NCI-H69 (cell line): Measurements from ENCODE around the gene MED13.
"Not testable (repeated sequence)": the region's sequence is repeated elsewhere in the genome, so short reads cannot be mapped to it uniquely, and the experiment has no call there.

Experiments used
- DNase-seq: peaks from one replicate; lab custom pipeline; 2025; lab: John Stamatoyannopoulos, UW

The MED13 gene

DNA sequence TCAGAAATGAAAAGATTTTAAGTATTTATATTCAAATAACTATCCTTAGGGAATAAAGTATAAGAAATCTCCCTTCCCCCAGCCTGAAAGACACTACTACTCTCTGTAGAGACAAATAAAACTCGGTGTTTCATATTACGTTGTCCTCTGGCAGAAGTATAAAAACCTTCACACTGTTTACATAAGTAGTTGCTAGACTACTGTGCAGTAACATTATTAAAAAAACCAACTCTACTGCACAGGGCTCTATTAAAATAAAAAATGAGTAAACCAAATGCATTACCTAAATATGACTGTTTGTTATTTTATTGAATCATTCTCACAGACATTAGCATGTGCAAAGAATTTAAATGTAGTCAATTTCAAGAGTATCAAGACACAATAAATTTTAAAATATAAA lies 67.4 kb downstream of the MED13 start:
- peak; percentile 6 for DNase-seq

DNA sequence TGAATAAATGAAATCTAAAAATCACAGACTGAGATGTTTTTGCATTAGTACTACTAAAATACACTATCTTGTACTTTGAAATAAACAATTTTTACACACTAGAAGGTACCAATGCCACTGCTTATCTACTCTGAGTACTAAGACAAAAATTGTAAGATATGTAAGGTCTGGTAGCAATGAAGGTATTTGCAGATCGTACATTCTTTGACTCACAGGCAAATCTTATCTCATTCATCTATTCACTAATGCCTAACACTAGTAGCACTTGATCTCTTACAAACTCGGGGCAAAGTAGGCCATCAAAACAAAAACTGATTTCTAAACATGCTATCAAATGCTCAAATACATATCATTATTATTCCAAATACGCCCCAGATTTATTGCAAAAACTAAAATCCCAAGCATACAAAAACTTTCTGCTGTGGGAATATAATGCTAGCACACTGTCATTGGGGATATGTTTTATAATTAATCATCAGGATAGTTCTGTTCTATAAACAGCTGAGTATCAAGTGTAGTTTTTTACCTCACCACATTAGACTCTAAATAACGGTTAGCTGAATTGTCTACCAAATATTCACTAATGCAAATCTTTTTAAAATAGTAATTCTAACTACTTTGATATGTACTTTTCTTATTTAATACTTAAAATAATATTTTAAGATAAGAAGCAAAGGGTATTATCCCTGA lies 68.0 kb downstream of the MED13 start:
- DNase-seq = no peak

DNA sequence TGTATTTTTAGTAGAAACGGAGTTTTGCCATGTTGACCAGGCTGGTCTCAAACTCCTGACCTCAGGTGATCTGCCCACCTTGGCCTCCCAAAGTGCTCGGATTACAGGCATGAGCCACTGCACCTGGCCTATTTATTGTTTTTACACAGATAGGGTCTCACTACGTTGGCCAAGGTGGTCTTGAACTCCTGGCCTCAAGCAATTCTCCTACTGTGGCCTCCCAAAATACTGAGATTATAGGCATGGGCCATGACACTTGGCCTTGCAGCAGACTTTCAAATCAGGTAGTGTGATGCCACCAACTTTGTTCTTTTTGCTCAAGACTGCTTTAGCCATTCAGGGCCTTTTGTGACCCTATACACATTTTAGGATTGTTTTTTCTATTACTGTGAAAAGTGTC lies 75.6 kb downstream of the MED13 start:
- no peak for DNase-seq

DNA sequence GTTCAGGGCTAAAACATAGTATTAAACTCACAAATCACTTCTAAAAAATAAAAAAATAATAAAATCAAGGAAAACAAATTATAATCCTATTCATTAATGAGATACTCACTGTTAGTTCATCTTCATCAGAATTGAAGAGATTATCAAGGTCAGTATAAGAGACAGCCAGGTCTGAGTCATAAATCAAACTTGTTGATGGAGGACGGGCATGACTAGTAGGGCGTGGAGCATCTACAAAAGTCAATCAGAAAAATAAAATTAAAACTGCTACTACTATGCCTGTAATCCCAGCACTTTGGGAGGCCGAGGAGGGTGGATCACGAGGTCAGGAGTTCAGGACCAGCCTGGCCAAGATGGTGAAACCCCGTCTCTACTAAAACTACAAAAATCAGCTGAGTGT lies 78.2 kb downstream of the MED13 start:
- no peak for DNase-seq

DNA sequence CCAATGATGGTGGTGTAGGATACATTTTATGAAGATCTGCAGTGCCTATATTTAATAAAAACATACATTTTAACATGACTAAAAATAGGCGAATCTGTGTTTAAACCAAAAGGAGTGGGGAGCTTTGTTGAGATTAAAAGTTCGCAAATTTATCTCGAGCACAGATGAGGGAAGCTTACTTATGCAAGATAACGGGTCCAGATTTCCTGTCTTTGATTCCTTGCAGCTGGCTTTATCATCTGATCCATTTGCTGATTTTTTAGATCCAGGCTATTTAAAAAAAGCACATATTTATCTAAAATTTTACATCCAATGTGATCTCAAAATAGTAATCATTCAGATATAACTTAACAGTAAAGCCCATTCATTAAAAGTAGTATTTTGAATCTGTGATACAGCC lies 80.3 kb downstream of the MED13 start:
- DNase-seq = no peak

DNA sequence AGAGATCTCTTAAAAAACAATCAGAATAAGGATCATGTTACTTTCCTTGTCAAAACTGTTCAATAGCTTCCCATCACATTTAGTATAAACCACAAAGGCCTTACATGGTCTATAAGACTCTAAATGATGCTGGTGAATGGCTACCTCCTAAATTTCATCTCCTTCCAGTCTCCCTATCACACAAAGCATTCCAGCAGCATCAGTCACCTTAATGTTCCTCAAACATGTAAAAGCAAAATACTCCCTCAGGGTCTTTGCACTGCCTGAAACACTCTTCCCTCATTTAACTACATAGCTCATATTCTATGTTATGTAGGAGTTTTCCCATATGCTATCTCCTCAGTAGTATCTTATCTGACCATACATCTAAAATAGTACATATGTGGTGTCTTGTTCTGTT lies 83.8 kb downstream of the MED13 start:
- no peak for DNase-seq

DNA sequence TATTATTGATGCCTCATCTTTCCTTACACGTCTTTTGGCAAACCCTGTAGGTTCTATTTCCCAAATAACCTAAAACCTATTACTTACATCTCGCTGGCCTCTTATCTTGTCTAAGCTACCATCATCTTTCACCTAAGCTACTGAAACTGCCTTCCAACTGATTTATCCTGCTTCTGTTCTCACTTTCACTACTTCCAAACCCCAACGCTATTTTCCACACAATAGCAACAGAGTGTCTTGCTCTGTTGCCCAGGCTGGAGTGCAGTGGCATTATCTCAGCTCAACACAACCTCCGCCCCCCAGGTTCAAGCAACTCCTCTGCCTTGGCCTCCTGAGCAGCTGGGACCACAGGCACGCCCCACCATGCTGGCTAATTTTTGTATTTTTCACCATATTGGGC lies 84.5 kb downstream of the MED13 start:
- DNase-seq = no peak

DNA sequence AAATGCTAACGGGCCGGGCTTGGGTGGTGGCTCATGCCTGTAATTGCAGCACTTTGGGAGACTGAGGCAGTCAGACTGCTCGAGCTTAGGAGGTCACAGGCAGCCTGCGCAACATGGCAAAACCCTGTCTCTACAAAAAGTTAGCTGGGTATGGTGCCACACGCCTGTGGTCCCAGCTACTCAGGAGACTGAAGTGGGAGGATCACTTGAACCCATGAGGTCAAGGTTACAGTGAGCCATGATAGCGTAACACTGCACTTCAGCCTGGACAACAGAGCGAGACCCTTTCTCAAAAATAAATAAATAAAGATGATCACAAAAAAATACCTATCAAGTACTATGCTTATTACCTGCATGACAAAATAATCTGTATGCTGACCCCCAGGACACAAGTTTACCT lies 91.0 kb downstream of the MED13 start:
- DNase-seq = no peak

DNA sequence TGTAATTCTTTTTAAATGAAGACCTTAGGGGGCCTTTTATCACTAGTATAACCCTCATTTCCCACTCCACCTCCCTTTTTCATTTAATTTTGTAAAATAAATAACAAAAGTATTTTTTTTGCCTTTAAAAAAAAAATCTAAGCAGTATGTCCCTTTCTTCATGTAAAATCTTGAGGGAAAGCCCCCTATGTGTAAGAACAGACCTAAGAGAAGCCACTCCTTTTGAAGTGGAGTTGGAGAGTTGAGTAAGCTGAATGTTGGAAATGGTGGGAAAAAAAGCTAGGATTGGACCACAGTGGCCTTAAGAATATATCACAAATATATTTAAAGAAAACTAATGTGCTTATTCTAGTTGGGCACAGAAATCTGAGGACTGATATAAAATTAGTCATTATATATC lies 92.8 kb downstream of the MED13 start:
- no peak for DNase-seq

DNA sequence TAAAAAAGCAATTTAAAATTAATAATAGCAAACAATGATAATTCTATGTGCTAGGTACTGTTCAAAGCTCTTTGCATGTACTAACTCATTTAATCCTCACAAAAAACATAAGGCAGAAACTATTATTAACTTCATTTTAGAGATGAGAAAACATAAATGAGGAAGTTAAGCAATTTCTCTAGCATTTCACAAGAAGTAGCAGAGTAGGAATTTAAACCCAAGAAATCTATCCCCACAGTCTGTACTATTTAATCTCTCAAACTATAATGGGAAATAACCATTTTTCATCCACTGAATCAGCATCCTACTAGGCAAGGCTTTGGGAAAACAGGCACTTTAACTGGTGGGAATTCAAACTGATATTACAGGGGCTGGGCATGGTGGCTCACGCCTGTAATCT lies 95.0 kb downstream of the MED13 start:
- DNase-seq = no peak

DNA sequence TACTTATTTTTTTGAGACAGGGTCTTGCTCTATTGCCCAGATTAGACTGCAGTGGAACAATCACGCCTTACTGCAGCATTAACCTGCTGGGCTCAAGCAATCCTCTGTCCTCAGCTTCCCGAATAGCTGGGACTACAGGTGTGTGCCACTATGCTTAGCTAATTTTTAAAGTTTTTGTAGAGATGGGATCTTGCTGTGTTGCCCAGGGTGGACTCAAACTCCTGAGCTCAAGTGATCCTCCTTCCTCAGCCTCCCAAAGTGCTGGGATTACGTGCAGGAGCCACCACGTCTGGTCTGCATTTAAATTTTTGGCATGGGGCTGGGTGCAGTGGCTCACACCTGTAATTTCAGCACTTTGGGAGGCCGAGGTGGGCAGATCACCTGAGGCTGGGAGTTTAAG lies 96.3 kb downstream of the MED13 start:
- no peak for DNase-seq

DNA sequence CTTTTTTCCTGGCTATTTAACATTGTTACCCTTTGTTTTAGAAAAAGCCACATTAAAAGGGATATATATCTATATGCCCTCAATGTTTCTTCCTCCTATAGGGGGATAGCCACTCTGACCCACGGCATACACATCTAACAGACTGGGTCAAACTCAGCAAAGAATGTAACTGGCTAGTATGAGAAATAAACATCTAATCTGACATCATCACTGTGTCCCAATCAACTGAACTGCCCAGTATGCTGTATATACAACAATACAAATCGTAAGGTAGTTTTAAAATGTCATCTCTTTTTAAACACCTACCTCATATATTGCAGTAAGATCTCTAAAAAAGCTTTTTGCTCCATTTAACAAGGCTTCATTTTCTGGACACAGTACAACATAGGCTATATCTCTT lies 97.3 kb downstream of the MED13 start:
- DNase-seq = no peak

DNA sequence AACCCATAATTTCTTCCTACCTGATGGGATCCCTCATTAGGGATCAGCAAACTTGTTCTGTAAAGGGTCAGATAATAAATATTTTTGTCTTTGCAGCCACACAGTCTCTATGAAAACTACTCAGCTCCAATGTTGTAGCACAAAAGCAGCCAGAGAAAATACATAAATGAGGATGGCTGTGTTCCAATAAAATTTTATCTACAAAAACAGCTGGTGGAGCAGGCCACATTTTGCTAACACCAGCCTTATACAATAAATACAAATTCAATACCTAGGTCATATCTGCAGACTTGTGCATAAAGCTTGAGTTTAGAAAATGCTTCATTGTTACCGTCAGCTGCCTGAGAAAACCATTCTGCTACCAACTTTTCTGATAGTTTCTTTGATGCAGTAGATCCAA lies 98.9 kb downstream of the MED13 start:
- no peak for DNase-seq

DNA sequence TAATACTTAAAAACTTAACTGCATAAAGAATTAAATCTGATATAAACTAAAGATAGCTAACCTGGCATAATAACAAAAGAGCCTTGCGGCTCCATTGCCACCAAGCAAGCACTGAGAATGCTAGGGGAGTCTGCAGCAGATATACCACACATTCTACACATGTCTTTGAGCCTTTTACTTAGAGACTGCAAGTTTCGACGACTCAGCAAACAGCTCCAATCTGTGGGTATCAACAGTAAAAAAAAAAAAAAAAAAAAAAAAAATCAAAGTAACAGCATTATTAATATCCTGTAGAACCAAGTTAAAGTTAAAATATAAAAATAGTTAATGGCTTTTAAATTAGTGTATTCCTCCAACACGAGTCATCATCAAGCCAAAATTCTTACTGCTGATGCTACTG lies 109.5 kb downstream of the MED13 start:
- no peak for DNase-seq

DNA sequence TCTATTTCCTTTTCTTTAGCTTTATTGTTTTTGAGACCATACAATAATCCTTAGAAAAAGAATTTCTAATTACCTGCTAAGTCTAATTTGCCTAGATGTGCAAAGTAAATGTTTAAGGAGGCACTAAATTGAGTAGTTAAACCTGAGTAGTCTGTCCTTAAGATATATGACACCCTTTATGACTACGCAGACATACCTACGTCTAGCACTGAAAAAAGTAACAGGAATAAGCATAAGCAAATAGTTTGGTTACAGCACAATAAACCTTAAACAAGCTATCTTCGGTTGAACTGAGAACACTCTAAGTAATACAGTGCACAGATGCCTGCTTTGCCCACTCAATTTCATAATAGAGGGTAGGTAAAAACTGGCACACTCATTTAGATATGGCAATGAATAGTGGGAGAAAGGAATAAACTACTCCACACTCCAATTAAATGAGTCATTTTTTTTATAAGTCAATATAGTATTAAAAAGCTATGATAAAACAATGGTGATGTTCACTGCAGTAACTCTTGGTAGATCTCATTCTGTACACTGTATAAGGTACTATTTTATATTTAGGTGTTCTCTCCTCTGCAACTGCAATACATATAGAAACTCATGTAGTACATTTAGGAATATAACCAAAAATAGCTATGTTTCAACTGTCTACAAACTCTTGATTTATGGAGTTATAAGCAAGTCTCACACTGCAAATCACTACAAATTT lies 117.6 kb downstream of the MED13 start:
- no peak for DNase-seq

DNA sequence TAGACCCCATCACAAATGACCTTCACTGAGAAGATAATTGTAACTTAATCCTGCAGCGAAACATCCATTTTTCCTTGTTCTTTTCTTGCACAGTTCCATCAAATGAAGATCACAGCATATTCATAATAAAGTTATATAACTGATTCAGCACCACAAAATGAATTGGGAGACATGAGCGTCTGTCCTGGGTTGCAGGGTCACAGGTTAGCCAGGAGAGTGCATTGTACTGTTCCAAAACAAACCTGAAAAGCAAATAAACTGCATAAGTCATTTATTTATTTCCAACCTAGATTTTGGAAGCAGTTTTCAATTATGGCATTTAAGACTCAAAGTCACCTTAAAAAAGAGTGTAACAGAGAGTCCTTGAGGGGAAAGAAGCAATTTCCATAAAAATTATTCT lies 118.7 kb downstream of the MED13 start:
- no peak for DNase-seq

DNA sequence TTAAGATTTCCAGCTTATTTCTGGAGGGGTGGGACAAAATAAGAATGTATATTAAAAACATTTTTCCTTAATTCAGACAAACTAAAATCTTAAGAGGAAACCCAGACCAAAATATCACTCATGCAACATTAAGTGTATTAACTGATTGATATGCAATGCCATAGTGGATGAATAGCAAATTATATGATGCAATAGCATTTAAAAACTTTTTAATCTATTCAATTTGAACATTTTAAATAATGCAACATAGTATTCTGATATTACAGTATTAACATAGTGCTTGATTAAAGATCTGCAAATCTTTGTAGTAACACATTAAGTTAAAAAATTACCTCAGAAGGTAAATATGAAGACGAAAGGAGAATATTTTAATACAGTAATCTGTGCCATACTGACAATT lies 122.0 kb downstream of the MED13 start:
- DNase-seq = no peak

DNA sequence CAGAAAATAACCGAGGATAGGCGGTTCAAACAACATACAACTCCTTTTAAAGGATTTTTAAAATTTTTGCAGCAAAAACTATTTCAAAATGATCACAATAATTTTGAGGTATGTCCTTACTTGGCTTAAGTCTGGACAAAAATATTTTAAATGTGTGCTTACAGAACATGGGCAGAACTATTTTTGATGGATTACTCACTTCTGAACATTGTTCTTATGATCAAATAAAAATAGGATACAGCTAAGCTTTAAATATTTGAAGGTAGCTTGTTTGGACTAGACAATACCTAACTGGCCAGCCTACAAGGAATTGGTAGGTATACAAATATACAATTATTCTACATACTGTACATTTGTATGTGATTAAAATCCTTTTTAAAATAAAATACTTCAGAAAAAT lies 123.0 kb downstream of the MED13 start:
- DNase-seq = no peak

DNA sequence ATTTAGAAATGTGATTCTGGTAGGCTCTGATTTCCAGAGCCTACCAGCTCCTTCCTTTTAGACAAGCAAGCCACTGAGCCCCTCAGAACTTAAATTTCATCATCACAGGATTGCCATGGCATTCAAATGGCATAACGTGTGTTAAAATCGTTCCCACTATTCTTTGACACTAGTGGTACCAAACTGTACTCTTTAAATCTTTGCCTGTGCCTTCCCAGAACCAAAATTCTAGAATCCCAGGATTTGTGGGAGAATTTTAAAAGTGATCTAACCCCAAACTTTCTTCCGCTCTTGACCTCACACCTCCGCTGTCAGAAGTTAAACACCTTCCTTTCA lies 137.0 kb downstream of the MED13 start:
- DNase-seq = peak; percentile 39

DNA sequence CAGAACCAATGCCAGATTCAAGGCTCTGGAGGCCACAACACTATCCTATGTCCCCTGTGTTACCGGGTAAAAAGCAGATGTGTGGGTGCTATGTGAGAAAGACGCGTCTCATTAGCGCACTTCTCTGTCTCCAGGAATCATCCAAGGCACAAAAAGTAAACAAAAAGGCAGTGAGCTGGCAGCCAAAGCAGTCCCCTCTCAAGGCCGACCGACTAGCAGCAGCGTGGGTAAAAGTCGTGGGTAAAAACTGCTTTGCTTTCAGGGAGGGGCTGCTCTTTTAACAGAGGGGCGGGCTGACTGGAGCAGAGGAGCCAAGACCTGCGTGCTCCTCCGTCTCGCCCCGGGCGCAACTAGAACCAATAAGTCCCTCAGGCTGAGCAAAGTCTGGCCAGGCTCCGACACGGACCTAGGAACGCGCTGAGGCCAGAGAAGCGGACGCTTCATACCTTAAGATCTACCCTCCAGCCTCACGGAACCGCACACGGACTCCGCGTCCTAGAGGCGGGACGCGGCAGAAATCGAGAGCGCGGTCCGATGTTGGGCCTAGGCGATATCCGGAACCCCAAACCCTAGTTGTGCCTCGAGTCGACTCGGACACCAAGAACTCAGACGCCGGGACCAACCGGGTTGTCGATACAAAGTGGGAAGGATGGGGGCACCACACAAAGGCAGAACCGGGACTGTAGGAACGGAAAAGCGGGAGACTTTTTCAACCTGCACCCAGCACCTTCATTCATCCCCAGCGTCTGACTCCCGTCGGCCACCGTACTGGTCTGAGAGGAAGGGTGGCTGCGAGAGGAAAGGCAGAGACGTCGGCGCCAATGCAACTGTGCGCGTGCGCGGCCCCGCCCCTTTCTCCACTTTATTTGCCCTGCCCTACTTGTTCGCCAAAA lies 137.6 kb downstream of the MED13 start, which contains the start of gene INTS2:
TSS of gene INTS2 (minus strand) at position 775 of the 893 bp plus-strand sequence. CDS start 1,338 bp downstream, outside the sequence.
- peak; percentile 97 for DNase-seq

DNA sequence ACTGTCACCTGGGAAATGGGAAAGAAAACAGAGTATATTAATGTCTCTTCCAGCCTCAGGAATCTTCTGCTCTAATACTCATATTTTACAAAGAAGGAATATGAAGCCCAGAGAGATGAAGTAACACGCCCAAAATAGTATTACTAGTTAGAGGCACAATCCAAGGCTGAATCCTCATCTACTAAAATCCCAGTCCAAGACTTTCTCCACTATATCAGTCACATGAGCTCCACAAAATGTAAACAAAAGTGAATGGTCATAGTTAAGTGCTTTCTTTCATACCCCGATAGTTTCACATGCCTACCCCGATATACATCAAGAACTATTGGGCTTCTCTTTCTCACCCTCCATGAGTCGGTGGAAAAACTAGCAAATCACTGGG lies 138.3 kb downstream of the MED13 start:
- peak; percentile 17 for DNase-seq

DNA sequence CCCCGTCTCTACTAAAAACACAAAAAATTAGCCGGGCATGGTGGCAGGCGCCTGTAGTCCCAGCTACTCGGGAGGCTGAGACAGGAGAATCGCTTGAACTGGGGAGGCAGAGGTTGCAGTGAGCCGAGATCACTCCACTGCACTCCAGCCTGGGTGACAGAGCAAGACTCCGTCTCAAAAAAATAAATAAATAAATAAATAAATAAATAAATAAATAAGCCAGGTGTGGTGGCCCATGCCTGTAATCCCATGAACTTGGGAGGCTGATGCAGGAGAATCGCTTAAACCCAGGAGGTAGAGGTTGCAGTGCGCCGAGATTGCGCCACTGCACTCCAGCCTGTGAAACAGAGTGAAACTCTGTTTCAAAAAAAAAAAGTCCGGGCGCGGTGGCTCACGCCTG lies 149.9 kb downstream of the MED13 start:
- not testable (repeated sequence) for DNase-seq
